Muscle of back (tissue), 13 donors: ENCODE results near the gene INIP. TPM values are rescaled to one million over a fixed set of nuclear protein-coding genes. Genes with fewer than 3 reads are reported as not detected.
A peak's percentile ranks its signal among the peaks of the same experiment; 100 is the strongest.

Experiments
- DNase-seq, 3 donors: peaks; one replicate each; pipeline versions ENCODE4 v3.0.0 to v3.0.0-alpha.2; 2013
- long read RNA-seq, 9 donors: transcript quantifications; one replicate each; lab custom pipeline, GENCODE V29; 2026
- polyA plus RNA-seq, 10 donors: library from polyadenylated mRNA; unstranded; fragments of 120-200 nt; gene quantifications; one replicate each; pipeline ENCODE4 v1.2.1, GENCODE V29; 2013; ENCODE audit not compliant: insufficient read length in 10 of 10

Gene INIP
- polyA plus RNA-seq = 10 to 100 TPM; 11.9 to 20.1 (median 15.6) TPM
- long read RNA-seq, donor 1, full-length matches to known transcripts = 6 of 6 reads
- long read RNA-seq, donor 1, partial matches to known transcripts = 0 of 6 reads
- long read RNA-seq, donor 1, other reads (novel, unspliced or antisense) = 0 of 6 reads
- long read RNA-seq, donor 2, full-length matches to known transcripts = 3 of 3 reads
- long read RNA-seq, donor 2, partial matches to known transcripts = 0 of 3 reads
- long read RNA-seq, donor 2, other reads (novel, unspliced or antisense) = 0 of 3 reads
- long read RNA-seq, donor 3 = 0 reads
- long read RNA-seq, donor 4, full-length matches to known transcripts = 3 of 3 reads
- long read RNA-seq, donor 4, partial matches to known transcripts = 0 of 3 reads
- long read RNA-seq, donor 4, other reads (novel, unspliced or antisense) = 0 of 3 reads
- long read RNA-seq, donor 5, full-length matches to known transcripts = 8 of 8 reads
- long read RNA-seq, donor 5, partial matches to known transcripts = 0 of 8 reads
- long read RNA-seq, donor 5, other reads (novel, unspliced or antisense) = 0 of 8 reads
- long read RNA-seq, donor 6, full-length matches to known transcripts = 4 of 4 reads
- long read RNA-seq, donor 6, partial matches to known transcripts = 0 of 4 reads
- long read RNA-seq, donor 6, other reads (novel, unspliced or antisense) = 0 of 4 reads
- long read RNA-seq, donor 7, full-length matches to known transcripts = 2 of 2 reads
- long read RNA-seq, donor 7, partial matches to known transcripts = 0 of 2 reads
- long read RNA-seq, donor 7, other reads (novel, unspliced or antisense) = 0 of 2 reads
- long read RNA-seq, donor 8, full-length matches to known transcripts = 7 of 7 reads
- long read RNA-seq, donor 8, partial matches to known transcripts = 0 of 7 reads
- long read RNA-seq, donor 8, other reads (novel, unspliced or antisense) = 0 of 7 reads
- long read RNA-seq, donor 9 = 0 reads

DNA sequence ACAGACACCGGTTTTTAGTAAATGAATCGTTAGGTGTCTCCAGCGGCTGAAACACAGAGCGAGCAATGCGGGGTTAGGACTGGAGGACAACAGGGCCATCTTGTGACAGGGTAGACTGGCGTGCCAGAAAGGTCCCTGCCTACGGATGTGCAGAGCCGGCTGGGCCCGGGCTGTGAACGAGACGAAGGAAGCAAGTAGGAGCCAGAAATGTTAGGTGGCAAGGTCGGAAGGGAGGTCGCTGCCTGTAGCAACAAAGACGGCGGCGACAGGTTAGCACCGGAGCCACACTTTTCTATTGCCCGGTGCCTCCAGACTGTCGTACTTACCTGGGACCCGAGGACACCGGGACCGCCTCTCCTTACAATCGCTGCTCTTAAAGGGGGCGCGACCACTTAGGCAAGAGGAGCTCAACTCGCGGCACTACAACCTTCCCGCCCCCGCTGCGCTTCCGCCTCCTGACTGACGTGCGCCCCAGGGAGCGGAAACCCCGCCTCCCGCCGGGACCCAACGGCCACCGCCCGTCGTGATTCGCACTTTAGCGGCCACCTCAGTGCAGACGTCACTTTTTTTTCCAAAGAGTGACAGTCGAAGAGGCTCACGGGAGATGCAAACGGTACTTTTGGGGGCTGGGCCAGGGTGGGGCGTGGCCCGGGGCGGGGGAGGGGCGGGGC is at the start of gene INIP:
Gene INIP (minus strand): TSS at position 457 of the 671 bp plus-strand sequence. CDS start 1,632 bp downstream, outside the sequence.
- peak; percentile 96 to 98 (median 97) for DNase-seq

GRCh38 chr9:112765281-112765680 is 47.4 kb upstream of the INIP start:
- no peak for DNase-seq

- DNase-seq = no peak
These were observed 46.9 kb upstream of the INIP start for GRCh38 chr9:112764837-112765236.

DNA sequence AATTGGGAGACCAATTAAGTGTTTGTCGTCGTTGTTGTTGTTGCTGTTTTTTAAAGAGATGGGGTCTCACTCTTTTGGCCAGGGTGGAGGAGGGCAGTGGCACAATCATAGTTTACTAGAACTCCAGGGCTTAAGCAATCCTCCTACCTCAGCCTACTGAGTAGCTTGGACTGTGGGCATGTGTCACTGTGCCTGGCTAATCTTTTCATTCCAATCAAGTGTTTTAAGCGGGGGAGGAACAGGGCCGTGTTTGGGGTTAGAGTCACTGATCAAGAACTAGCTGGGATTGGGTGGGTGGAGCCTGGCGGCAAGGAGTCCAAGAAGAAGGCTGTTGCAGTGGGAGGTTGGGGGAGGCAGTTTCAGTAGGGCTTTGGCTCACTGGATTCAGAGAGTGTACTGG is 46.4 kb upstream of the INIP start:
- peak in 1 of 3 donors; percentile 49 for DNase-seq

- no peak for DNase-seq
These were observed 45.0 kb upstream of the INIP start for GRCh38 chr9:112762726-112763518.

DNA sequence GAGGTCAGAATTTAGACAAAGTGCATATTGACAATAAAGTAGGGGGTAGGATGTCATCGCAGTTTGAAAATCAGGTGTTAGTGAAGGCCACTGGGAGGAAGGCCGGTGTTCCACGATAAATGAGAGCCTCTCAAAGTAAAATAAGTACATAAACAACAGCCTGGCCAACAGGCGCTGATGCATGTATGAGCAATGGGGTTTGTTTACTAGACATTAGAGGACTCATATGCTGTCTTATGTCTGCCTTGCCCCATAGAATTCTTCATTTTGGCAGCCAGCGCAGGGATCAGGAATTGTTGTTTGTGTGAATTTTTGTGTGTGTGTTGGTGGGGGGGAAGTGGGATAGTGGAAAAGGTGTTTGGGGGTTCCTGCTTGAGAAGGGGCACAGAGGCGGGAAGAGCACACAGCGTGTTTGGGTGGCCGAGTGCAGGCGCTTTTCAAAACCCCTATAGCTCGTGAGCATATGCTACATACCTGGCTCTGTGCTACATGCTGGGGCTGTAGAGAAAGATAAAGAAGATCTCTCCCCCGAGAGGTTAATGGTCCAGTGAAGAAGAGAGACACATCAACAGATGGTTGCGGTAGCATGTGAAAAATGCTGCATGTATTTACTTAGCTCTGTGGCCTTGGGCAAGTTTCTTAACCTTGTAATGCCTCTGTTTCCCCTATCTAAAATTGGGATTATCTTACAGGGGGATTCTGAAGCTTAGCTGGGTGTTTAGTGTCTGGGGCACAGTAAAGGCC is 44.2 kb upstream of the INIP start:
- DNase-seq = no peak

DNA sequence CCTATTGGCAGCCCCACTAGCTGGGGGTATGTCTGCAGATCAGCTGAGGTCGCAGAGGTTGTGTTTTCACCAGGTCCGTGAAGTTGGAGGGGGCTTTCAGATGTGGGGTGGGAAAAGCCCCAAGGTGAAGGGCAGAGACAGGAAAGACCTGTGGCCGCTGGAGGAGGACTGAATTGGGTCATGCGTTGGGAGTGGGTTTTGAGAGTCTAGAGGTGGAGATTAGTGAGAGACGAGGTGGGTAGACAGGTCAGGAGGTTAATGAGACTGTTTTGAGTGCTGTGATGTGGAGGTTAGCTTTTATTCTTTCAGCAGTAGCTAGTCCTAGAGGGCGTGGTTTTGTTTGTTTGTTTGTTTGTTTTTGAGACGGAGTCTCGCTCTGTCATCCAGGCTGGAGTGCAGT is 42.9 kb upstream of the INIP start:
- DNase-seq = no peak

DNA sequence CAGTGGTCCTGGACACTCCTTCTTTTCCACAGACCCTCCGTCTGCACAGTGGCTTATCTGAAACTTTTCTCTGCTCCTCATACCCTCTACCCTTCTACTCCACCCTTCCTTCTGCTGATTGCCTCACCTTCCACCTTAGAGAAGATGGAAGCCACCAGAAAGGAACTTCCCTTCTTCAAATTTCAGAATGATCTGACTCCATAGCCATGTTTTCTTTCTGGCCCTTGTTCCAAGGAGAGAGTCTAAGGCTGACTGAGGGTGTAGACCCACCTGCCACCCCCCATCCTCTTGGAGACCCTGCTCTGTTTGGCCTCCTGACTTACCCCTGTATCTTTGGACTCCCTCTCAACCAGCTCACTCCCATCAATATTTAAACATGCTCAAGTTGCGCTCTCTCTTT is 40.0 kb upstream of the INIP start:
- no peak for DNase-seq

GRCh38 chr9:112757282-112757883 is 39.5 kb upstream of the INIP start:
- DNase-seq = peak in 1 of 3 donors; percentile 60

DNA sequence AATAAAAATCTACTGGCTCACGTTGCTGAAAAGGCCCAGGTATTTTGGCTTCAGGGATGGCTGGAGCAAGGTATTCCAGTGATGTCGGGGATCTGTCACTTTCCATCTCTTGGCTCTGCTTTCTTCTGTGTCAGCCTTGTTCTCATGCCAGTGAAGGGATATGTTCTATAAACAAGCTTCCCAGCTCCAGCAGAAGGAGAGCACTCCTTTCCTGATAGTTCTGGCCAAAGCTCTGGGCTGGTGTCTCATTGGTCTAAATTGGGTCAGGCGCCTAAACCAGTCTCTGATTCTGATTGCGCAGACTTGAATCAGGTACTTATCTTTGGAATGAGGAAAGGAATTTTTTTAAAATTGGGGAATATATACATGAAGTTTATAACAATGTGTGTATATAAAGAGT is 37.8 kb upstream of the INIP start:
- DNase-seq = no peak

- DNase-seq = no peak
These were observed 37.1 kb upstream of the INIP start for GRCh38 chr9:112755016-112755427.

DNA sequence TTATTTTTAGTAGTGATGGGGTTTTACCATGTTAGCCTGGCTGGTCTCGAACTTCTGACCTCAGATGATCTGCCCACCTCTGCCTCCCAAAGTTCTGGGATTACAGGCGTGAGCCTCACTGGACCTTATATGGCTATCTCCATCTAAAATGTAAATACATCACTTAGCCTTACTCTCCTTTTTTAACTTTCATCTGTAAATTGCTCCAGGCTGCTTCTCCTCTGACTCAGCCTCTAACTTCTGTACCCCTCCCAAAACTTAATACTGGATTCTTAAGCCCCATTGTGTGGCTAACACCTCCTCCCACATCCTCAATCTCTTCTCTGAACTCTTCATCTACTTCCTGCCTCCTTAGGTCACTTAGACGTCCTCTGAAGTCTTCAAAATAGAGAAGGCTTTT is 36.7 kb upstream of the INIP start:
- DNase-seq = peak in 1 of 3 donors; percentile 54

- DNase-seq = peak in 1 of 3 donors; percentile 74
These were observed 35.8 kb upstream of the INIP start for GRCh38 chr9:112753725-112754124.

DNA sequence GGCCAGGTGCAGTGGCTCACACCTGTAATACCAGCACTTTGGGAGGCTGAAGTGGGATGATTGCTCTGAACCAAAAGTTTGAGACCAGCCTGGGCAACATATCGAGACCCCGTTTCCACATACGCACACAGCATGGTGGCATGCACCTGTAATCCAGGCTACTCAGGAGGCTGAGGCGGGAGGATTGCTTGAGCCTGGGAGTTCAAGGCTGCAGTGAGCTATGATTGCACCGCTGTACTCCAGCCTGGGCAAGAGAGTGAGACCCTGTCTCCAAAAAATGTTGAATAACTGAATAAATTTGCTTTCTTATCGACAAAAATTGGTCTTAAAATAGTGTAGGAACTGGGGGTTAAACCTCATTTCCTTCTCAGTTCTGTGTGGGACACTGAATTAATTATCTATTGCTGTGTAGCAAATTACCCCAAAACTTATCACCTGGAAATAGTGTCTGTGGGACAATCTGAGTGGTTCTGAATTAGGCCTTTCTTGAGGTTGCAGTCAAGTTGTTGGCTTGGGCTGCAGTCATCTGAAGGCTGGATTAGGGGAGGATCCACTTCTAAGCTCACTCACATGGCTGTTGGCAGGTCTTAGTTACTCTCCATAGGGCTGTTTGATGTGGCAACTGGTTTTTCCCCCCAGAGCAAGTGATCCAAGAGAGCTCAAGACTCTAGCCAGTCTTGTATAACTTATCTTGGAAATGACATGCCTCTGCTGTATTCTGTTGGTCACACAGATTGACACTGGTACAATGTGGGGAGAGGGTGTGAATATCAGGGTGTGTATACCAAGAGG is 34.6 kb upstream of the INIP start:
- DNase-seq = no peak

DNA sequence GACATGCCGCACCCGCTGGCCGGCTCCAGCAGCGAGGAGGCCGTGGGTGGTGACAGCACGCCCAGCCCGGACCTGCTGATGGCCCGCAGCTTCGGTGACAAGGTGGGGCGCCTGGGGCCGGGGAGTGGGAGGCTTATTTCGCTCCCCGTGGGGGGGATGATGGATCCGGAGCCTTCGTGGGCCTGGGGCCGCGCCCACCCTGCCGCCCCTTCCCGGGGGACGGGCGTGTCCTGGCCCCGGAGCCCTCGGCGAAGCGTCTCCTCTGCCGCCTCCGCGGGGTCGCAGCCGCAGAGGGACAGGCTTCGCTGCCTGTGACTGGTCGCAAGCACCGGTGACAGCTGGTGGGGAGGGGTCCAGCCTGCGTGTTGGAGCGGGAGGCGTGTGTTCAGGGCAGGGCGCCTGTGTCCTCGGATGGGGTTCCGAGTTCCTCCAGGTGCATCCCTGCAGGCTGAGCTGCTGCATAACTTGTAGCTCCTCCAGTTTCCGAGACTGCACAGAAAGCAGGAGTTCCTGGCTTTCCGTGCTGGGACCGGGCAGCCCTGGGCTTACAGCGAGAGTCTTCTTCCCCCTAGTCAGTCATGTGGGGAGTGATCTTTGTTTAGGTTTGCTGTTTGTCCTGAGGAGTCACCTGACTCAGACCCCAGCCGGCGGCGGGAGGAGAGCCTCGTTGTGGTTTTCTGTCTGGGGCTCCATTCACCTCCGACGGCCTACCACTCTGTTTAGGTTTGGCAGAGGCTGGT is 33.3 kb upstream of the INIP start:
- DNase-seq = peak; percentile 42 to 81 (median 51)

DNA sequence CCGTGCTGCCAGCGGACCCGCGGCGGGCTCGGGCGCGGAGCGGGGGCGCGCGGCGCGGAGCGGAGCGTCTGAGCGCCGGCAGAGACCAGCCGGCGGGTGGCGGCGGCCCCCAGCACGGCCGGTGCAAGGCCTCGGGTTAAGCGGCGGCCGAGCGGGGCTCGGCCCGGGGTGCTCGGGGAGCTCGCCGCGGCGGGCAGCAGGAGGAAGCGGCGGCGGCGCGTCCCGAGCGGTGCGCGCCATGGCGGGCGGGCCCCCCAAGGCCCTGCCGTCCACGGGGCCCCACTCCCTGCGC is 32.8 kb upstream of the INIP start:
- DNase-seq = no peak

DNA sequence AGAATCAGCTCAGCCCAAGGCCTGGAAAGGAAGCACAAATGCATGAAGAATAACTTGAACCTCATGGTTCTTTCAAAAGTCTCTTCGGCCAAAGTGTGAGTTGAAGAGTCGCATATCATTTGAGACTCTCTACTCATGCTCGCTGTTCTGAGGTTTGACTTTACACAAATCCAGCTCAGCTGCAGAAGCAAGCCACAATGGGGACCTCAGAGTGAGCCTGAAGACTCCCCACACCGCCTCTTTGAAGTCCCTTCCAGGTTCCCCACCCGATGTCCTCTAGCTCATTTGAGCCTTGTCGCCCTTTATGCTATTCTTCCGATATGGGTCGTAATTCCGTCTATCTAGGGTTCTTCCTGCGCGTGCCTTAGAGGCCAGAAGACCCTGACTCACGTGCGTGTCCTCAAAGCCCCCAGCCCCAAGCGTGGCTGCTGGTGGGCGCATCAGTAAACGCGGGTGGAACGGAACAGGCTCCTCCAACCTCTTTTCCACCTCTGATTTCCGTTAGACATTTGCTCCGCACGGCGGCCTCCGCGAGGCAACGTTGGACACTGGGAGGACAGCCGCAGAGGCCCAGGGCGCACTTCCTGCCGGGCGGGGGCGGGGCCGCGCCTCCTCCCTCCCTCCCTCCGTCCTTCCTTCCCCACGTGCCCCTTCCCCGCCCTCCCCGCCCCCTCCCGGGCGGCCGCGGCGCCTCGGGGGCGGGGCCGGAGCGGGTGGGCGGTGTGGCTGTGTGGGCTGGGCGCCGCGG is 32.3 kb upstream of the INIP start, which contains the start of gene SNX30:
Gene SNX30 (plus strand): TSS at position 745 of the 748 bp plus-strand sequence. CDS start 242 bp downstream, outside the sequence.
- DNase-seq = peak; percentile 94 to 97 (median 94)

- DNase-seq = no peak
These were observed 29.2 kb upstream of the INIP start for GRCh38 chr9:112747094-112747493.
